Breast epithelium (tissue), 4 donors: ENCODE data around the gene ISG15. TPM values are rescaled to one million over a fixed set of nuclear protein-coding genes. Genes with fewer than 3 reads are reported as not detected.

ENCODE experiments used
- DNase-seq, 2 donors: peaks; one replicate each; pipeline ENCODE4 v3.0.0-alpha.2; 2019; ENCODE audit warnings: low spot score in 2 of 2
- H3K27ac ChIP-seq, 2 donors: fragments of 200-600 bp; sonication (generic) in 1 of 2; one replicate each; pipeline ENCODE4 v1.5.1; 2016 to 2019; ENCODE audit warnings: mild to moderate bottlenecking in 1 of 2
- H3K27me3 ChIP-seq, 2 donors: fragments of 200-600 bp; sonication (generic) in 1 of 2; one replicate each; pipeline versions ENCODE4 v1.5.1 to v1.6.0; 2017 to 2019; ENCODE audit warnings: control low read depth in 1 of 2, mild to moderate bottlenecking in 1 of 2
- H3K36me3 ChIP-seq: fragments of 200-600 bp; one replicate; pipeline ENCODE4 v1.5.1; 2019
- H3K4me1 ChIP-seq, 2 donors: fragments of 200-600 bp; sonication (generic); one replicate each; pipeline ENCODE4 v1.5.1; 2016 to 2019; ENCODE audit warnings: control low read depth in 1 of 2
- H3K4me3 ChIP-seq, 3 donors: fragments of 200-600 bp; sonication (generic); 1 replicate in 2 of 3; 2 replicates in 1 of 3; pipeline ENCODE4 v1.5.1; 2016 to 2019; ENCODE audit warnings: mild to moderate bottlenecking in 3 of 3, moderate library complexity in 2 of 3
- H3K9me3 ChIP-seq, 2 donors: fragments of 200-600 bp; sonication (generic) in 1 of 2; one replicate each; pipeline ENCODE4 v1.5.1; 2016 to 2019; ENCODE audit warnings: control low read depth in 1 of 2
- POLR2A ChIP-seq: fragments of 450-650 bp; IDR thresholded peaks from one replicate; pipeline ENCODE4 v1.6.1; 2016; ENCODE audit warnings: antibody characterized with exemption, mild to moderate bottlenecking, moderate library complexity
- POLR2AphosphoS5 ChIP-seq, 3 donors: sonication (generic); formaldehyde crosslinking; IDR thresholded peaks; one replicate each; pipeline ENCODE4 v1.6.1; 2017; ENCODE audit warnings: antibody characterized with exemption in 3 of 3
- intact Hi-C: fragments of 100-400 bp; cut with DNase I; formaldehyde crosslinking; loops from one replicate; pipeline ENCODE4 v1.15.1; 2023; ENCODE audit warnings: low total_unique reads
- total RNA-seq, 3 donors: library from RNA; depleted of rRNA; stranded (reverse); fragments of >200 nt; gene quantifications; one replicate each; pipeline ENCODE4 v1.1.0, GENCODE V29; 2016
- TF ChIP-seq, protein P1 (sequence below), 3 donors: fragments of 450-650 bp; IDR thresholded peaks; one replicate each; pipeline ENCODE4 v1.5.1; 2016 to 2017; ENCODE audit warnings: antibody characterized with exemption in 3 of 3, mild to moderate bottlenecking in 3 of 3, moderate library complexity in 3 of 3

The ISG15 gene
- total RNA-seq, 3 donors from 2014 or later, result 15.5 to 31.5 (median 18.0) TPM

- H3K27me3 ChIP-seq, result no peaks in the 10 kb centered on the region
- TF ChIP-seq, protein P1, sequence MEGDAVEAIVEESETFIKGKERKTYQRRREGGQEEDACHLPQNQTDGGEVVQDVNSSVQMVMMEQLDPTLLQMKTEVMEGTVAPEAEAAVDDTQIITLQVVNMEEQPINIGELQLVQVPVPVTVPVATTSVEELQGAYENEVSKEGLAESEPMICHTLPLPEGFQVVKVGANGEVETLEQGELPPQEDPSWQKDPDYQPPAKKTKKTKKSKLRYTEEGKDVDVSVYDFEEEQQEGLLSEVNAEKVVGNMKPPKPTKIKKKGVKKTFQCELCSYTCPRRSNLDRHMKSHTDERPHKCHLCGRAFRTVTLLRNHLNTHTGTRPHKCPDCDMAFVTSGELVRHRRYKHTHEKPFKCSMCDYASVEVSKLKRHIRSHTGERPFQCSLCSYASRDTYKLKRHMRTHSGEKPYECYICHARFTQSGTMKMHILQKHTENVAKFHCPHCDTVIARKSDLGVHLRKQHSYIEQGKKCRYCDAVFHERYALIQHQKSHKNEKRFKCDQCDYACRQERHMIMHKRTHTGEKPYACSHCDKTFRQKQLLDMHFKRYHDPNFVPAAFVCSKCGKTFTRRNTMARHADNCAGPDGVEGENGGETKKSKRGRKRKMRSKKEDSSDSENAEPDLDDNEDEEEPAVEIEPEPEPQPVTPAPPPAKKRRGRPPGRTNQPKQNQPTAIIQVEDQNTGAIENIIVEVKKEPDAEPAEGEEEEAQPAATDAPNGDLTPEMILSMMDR (IDR thresholded peaks at IDR 0.05), result no peak
- TF ChIP-seq POLR2AphosphoS5 (IDR thresholded peaks at IDR 0.05), result no peak
- TF ChIP-seq POLR2A, result no peak
- no peak overlapping the region for H3K4me3 ChIP-seq
- H3K4me1 ChIP-seq, result peaks cover 7 to 8% of the 10 kb centered on the region in 2 donors
- H3K27ac ChIP-seq, result no peak overlapping the region
- H3K36me3 ChIP-seq, result no peaks in the 10 kb centered on the region
- no peaks in the 10 kb centered on the region for H3K9me3 ChIP-seq
- intact Hi-C loops, result no loop called here
- no peak for DNase-seq
Measured at GRCh38 chr1:1044455-1045078, 31.3 kb downstream of the ISG15 start.

DNA sequence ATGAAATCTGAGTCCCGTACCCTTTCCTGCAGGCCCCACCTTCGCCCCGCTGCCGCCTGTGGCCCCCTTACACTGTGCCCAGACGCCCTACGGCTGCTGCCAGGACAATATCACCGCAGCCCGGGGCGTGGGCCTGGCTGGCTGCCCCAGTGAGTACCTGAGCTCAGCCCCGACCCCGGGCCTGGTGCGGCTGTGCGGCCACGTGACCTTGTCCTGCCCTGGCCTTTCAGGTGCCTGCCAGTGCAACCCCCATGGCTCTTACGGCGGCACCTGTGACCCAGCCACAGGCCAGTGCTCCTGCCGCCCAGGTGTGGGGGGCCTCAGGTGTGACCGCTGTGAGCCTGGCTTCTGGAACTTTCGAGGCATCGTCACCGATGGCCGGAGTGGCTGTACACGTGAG is 31.8 kb downstream of the ISG15 start:
- H3K36me3 ChIP-seq, result no peaks in the 10 kb centered on the region
- TF ChIP-seq, protein P1 (IDR thresholded peaks at IDR 0.05), result no peak
- no peak for TF ChIP-seq POLR2AphosphoS5 (IDR thresholded peaks at IDR 0.05)
- no peak for TF ChIP-seq POLR2A

DNA sequence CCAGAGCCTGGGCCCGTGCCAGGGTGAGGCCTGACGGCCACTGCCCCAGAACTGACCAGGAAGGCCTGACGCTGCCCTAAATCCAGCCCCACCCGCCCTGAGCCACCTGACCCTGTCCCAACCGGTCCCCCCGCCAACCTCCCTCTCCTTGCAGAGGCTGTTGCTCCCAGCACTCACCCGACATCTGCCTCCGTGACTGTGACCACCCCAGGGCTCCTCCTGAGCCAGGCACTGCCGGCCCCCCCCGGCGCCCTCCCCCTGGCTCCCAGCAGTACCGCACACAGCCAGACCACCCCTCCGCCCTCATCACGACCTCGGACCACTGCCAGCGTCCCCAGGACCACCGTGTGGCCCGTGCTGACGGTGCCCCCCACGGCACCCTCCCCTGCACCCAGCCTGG is 32.9 kb downstream of the ISG15 start:
- no peak overlapping the region for H3K27ac ChIP-seq
- intact Hi-C loops, result no loop called here

More for the DNA sequence above, 31.8 kb downstream of the ISG15 start:
- no peaks in the 10 kb centered on the region for H3K9me3 ChIP-seq
- no peak overlapping the region for H3K4me3 ChIP-seq
- intact Hi-C loops, result no loop called here
- H3K4me1 ChIP-seq, result peaks cover 1 to 3% of the 10 kb centered on the region in 2 donors
- H3K27me3 ChIP-seq, result no peaks in the 10 kb centered on the region
- no peak overlapping the region for H3K27ac ChIP-seq
- DNase-seq, result no peak

GRCh38 chr1:1046767-1047166 is 33.5 kb downstream of the ISG15 start:
- Histone ChIP-seq H3K27me3 (no peaks in the 10 kb centered on the region), H3K4me1 (no peaks in the 10 kb centered on the region), H3K27ac (no peak overlapping the region), H3K9me3 (no peaks in the 10 kb centered on the region), H3K4me3 (no peak overlapping the region), H3K36me3 (no peaks in the 10 kb centered on the region)
- TF ChIP-seq, protein P1 (IDR thresholded peaks at IDR 0.05), result no peak
- TF ChIP-seq POLR2AphosphoS5 (IDR thresholded peaks at IDR 0.05), result no peak
- no peak for TF ChIP-seq POLR2A
- DNase-seq, result no peak
- intact Hi-C loops, result no loop called here

More for the DNA sequence above, 32.9 kb downstream of the ISG15 start:
- Histone ChIP-seq H3K4me3 (no peak overlapping the region), H3K4me1 (no peaks in the 10 kb centered on the region), H3K9me3 (no peaks in the 10 kb centered on the region), H3K27me3 (no peaks in the 10 kb centered on the region), H3K36me3 (no peaks in the 10 kb centered on the region)
- TF ChIP-seq POLR2A, result no peak
- TF ChIP-seq POLR2AphosphoS5 (IDR thresholded peaks at IDR 0.05), result no peak
- TF ChIP-seq, protein P1 (IDR thresholded peaks at IDR 0.05), result no peak
- DNase-seq, result no peak

- H3K27me3 ChIP-seq, result no peaks in the 10 kb centered on the region
- no peaks in the 10 kb centered on the region for H3K36me3 ChIP-seq
- H3K27ac ChIP-seq, result no peak overlapping the region
- no peaks in the 10 kb centered on the region for H3K9me3 ChIP-seq
- TF ChIP-seq, protein P1 (IDR thresholded peaks at IDR 0.05), result no peak
- TF ChIP-seq POLR2A (no peak), POLR2AphosphoS5 (IDR thresholded peaks at IDR 0.05) (no peak)
- intact Hi-C loops, result no loop called here
- DNase-seq, result no peak
- no peak overlapping the region for H3K4me3 ChIP-seq
- no peaks in the 10 kb centered on the region for H3K4me1 ChIP-seq
Measured at GRCh38 chr1:1047407-1047806, 34.1 kb downstream of the ISG15 start.
